Forelimb muscle (tissue), 1 donor: ENCODE results near the gene PALD1. TPM values are rescaled to one million over a fixed set of nuclear protein-coding genes. Genes with fewer than 3 reads are reported as not detected.
"Not testable (repeated sequence)": the region's sequence is repeated elsewhere in the genome, so short reads cannot be mapped to it uniquely, and the experiment has no call there.

Experiments
- DNase-seq: peaks from one replicate; pipeline ENCODE4 v3.0.0-alpha.2; 2013; ENCODE audit warnings: low read depth
- polyA plus RNA-seq: library from polyadenylated mRNA; unstranded; fragments of 120-200 nt; gene quantifications from one replicate; pipeline ENCODE4 v1.2.1, GENCODE V29; 2013; ENCODE audit not compliant: insufficient read length

Gene PALD1
- polyA plus RNA-seq, 1 donor = 15.2 TPM

GRCh38 chr10:70571636-70572439 is 93.3 kb downstream of the PALD1 start:
- no peak for DNase-seq

GRCh38 chr10:70573599-70574506 is 95.3 kb downstream of the PALD1 start:
- DNase-seq = no peak

GRCh38 chr10:70575486-70575873 is 96.9 kb downstream of the PALD1 start:
- no peak for DNase-seq

DNA sequence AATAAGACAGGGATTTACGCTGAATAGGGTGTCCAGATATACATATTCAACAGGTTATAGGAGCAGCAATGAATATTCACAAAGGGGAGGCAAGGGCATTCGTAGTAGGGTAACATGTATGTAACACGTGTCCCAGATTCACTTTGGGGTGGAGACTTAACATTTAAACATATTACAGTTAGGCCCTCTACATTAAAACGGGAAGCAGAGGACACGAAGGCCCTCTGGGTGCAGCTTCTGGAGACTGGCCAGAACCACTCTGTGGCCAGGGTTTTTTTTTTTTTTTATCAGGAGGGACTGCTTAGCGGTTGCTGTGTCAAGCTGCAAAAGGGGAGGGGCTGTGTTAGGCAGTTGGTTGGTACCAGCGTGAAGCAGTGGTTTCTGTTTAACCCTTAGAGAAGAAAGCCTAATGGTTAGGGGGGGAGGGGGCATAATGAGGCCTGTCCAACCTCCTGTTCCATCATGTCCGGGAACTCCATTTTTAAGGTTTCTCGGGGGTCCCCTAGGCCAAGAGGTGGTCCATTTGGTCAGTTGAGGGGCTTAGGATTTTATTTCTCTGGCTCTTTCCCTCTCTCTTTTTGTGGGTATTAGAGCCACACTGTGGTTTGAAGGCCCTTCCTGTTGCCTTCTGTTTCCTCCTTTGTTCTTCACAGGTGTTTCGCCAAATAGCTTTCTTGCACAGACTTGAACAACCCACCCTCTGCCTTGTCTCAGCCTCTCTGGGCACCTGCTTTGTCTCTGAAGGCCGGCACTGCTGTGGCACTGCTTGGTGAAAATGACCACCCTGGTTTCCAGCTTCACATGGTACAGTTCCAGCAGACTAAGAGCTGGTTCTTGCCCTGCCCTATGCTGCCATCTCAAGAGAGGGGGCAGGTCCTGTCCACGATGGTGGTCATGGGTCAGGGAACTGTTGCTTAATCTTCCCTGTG is 97.6 kb downstream of the PALD1 start:
- no peak for DNase-seq

GRCh38 chr10:70576803-70577517 is 98.4 kb downstream of the PALD1 start:
- DNase-seq = no peak

- no peak for DNase-seq
Measured at GRCh38 chr10:70578371-70578947, 99.9 kb downstream of the PALD1 start.

DNA sequence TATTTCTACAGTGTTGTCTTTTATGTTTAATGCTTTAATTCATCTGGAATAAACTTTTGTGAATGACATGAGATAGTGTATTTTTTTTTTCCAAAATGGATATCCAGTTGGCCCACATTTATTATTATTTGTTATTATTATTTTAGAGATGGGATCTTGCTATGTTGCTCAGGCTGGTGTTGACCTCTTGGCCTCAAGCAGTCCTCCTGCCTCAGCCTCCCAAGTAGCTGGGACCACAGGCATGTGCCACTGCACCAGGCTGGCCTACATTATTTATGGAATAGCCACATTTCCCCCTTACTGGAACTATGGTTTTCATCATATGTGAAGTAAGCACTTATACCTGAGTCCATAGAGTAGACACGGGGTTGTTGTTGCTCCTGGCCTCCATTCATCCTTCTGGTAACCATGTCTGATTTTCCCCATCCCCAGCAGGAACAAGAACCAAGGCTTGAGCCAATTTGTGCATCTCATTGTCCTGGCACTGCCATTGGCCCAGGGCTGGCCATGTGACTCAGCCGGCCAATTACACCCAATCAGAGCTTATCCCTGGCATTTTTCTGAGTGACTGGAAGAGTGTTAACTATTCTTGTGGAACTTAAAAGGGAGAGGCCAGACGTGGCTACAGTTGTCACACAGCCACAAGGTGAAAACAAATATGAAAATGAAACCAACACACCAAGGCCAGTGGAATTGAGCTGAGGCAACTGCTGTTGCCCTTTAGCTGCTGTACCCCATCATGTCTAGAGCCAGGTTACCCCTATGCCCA is 100.9 kb downstream of the PALD1 start:
- DNase-seq = no peak

- not testable (repeated sequence) for DNase-seq
Measured at GRCh38 chr10:70581176-70581575, 102.6 kb downstream of the PALD1 start.

DNA sequence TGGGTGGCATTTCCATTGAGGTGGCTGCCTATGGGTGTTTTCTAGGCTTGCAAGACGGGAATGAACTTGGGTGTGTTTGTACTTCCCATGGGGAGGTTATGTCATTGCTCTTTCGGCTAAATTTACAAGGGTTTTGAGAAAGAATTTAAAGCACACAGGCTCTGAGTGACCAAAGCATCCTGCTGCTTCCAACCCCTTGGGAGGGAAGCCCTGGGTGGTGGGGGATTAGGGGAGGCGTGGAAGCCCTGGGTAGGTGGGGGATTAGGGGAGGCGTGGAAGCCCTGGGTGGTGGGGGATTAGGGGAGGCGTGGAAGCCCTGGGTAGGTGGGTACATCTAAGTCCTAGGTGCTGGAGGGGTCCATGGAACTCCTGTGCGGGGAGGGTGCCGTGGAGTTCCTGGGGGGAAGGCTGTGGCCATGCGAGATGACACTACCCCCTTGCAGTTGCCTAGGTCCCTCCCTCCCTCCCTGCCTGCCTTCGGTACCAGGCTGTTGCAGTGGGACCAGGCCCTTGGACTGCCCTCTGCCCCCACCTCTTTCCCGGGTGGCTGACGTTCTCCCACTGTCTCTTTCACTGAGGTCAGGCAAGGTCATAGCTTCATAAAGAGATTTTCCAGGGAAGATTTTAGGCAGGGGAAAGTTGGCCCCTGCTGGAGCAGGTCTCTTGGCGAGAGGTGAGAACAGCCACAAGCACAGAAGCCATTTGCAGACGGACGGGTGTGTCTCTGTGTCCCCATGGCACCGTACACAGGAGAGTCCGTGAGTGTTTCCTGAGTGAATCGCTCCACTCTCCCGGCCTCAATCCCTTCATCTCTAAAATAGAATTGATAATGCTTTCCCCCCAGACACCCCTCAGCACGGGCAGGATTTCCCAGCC is 104.5 kb downstream of the PALD1 start:
- DNase-seq = no peak

DNA sequence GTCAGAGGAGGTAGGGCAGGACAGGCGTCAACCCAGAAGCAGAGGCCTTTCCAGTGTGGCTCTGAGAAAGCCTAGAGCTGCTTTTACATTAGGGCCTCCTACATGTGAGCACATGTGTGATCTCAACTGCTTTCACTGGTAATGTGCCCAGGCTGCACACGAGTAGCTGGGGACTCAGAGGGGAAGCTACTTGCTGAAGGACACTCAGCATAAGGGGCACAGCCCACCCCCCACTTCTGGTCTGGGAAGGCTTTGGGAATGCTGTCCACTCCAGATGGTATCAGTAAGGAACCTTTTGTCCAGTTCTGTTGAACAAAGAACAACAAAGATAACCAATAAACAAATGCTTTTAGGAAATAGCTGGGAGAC is 105.1 kb downstream of the PALD1 start:
- DNase-seq = no peak

GRCh38 chr10:70584366-70584765 is 105.8 kb downstream of the PALD1 start:
- no peak for DNase-seq

- no peak for DNase-seq
Measured at GRCh38 chr10:70584909-70585544, 106.5 kb downstream of the PALD1 start.

DNA sequence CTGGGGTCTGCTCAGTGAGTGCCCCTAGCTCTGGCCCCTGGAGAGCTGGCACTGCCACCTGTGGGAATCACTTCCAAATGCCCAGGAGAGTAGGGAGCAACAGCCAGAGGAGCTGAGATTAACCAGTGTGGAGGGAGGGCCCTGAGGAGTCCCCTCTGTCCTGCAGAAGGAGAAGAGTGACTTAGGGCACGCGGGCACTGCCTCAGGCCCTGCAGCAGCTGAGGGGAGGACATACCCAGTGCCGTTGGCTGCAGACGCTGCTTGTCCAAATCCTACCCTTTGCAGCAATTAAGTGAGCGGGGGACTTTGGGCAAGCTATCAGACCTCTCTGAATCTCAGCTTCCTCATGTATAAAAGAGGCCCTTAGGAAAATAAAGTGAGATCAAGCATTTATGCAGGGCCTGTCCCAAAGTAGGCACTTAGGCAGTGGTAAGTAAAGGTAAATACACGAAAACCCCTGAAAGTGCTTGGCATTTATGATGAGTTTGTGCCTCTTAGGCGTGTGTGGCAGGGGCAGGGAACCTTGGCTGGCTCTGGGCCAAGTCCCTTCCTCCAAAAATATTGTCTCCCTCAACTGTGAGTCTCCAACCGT is 107.1 kb downstream of the PALD1 start:
- no peak for DNase-seq

DNA sequence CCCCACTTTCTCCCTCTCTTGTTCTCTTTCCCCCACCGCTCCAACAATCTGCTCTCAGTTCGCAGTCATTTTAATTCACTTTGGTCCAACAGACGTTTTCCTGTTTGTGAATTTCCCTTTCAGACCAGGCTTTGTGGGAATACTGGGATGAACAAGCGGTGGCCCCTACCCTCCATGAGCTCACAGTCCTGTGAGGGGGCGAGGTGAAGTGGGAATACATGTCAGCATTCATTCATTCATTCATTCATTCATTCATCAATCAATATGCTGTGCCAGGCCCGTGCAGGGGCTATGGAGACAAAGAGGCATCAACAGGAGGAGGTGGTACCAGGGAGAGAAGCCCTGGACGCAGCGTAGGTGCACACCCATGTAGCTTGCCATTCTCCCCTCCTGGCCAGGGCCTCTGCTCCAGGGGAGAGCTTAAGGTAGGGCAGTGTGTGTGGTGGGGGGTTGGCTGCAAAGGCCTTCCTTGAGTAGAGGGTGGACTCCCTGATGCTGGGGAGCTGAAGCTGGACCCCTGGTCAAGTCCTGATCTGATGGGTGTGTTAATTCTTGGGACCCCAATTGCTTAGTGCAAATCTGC is 107.9 kb downstream of the PALD1 start:
- no peak for DNase-seq

- no peak for DNase-seq
Measured at GRCh38 chr10:70587045-70587658, 108.6 kb downstream of the PALD1 start.

GRCh38 chr10:70588255-70588654 is 109.7 kb downstream of the PALD1 start:
- DNase-seq = no peak

DNA sequence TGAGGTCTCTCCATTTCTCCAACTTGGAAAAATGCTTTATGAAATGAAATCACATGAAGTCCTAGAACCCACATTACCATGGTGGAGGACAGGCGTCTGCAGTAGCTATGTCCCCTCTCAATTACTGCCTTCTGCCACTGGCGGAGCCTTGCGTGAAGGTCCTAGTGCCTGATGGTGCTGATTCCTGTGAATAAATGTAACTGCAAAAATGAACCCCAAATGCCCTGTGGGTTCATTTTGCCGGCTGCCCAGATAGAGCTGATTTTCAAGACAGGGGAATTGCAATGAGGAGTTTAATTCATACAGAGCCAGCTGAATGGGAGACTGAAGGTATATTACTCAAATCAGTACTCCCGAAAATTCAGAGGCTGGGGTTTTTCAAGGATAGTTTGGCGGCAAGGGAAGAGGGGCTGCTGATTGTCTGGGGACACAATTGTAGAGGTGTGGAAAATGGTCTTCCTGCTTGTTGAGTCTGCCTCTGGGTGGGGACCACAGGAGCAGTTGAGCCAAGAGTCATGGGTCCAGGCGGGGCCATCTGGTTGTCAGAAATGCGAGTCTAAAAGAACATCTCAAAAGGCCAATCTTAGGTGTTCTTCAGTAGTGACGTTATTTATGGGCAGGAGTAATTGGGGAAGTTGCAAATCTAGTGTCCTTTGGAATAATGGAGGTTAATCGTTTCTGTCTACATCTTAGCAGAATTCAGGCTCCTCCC is 110.4 kb downstream of the PALD1 start:
- DNase-seq = no peak
